HEK293T (cell line): ENCODE measurements around the gene FADS1.

Experiments
- BHLHE40 ChIP-seq: fragments of 450-650 bp; IDR thresholded peaks from 2 replicates; pipeline ENCODE4 v1.6.1; 2016; ENCODE audit warnings: mild to moderate bottlenecking, moderate library complexity, borderline replicate concordance
- CTBP1 ChIP-seq: fragments of 450-650 bp; IDR thresholded peaks from 2 replicates; pipeline ENCODE4 v1.6.1; 2016; ENCODE audit warnings: borderline replicate concordance
- ELF4 ChIP-seq: fragments of 450-650 bp; IDR thresholded peaks from 2 replicates; pipeline ENCODE4 v1.6.1; 2017; ENCODE audit warnings: antibody characterized with exemption
- FOXA1 ChIP-seq: fragments of 450-650 bp; IDR thresholded peaks from 2 replicates; pipeline ENCODE4 v1.6.1; 2016; ENCODE audit warnings: mild to moderate bottlenecking
- FOXK2 ChIP-seq: fragments of 450-650 bp; IDR thresholded peaks from 2 replicates; pipeline ENCODE4 v1.6.1; 2016; ENCODE audit warnings: mild to moderate bottlenecking
- FOXM1 ChIP-seq: fragments of 450-650 bp; IDR thresholded peaks from 2 replicates; pipeline ENCODE4 v1.6.1; 2017; ENCODE audit warnings: mild to moderate bottlenecking, borderline replicate concordance
- LEF1 ChIP-seq: fragments of 450-650 bp; IDR thresholded peaks from 2 replicates; pipeline ENCODE4 v1.6.1; 2017; ENCODE audit warnings: mild to moderate bottlenecking, borderline replicate concordance
- PKNOX1 ChIP-seq: fragments of 450-650 bp; IDR thresholded peaks from 2 replicates; pipeline ENCODE4 v1.6.1; 2016
- SP1 ChIP-seq: fragments of 450-650 bp; IDR thresholded peaks from 2 replicates; pipeline ENCODE4 v1.6.1; 2017
- SUZ12 ChIP-seq: fragments of 450-650 bp; IDR thresholded peaks from 2 replicates; pipeline ENCODE4 v1.6.1; 2016; ENCODE audit warnings: mild to moderate bottlenecking
- TARDBP ChIP-seq: fragments of 450-650 bp; IDR thresholded peaks from 2 replicates; pipeline ENCODE4 v1.6.1; 2016
- ZNF384 ChIP-seq: fragments of 450-650 bp; IDR thresholded peaks from 2 replicates; pipeline ENCODE4 v1.6.1; 2016

GRCh38 chr11:61756147-61756451, 60.7 kb downstream of the FADS1 start:
- TF ChIP-seq BHLHE40 (no peak), FOXA1 (no peak), ZNF384 (no peak), SP1 (no peak), PKNOX1 (no peak), TARDBP (no peak), LEF1 (no peak), FOXM1 (no peak), ELF4 (no peak), CTBP1 (no peak), SUZ12 (no peak), FOXK2 (no peak)
